ENCODE data around the gene SLC38A4. TPM values are rescaled to one million over a fixed set of nuclear protein-coding genes. Genes with fewer than 3 reads are reported as not detected.

Gene SLC38A4
- total RNA-seq, 3 donors from 2014 or later: 0.15 to 0.33 TPM; not detected in 1

DNA sequence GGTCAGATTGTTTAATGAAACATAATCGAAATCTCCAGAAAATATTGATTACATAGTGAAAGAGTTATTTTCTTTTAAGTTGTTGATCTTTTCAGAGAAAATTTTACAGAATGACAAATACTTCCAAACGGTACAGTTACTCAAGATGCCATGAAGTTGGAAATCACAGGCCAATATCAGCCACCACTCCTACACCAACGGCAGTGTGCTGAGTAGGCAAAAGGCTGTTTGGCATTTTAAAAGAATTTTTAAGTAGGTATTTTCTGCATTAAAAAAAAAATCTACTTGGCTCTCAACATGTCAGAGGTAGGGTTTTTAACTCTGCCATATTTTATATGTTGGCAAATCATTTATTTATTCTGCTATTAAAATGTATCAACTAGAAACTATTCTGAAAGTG lies 21.7 kb downstream of the SLC38A4 start:
- Histone ChIP-seq H3K27ac (no peak overlapping the region), H3K36me3 (no peaks in the 10 kb centered on the region), H3K4me3 (no peak overlapping the region), H3K4me1 (no peaks in the 10 kb centered on the region), H3K27me3 (no peaks in the 10 kb centered on the region), H3K9me3 (no peaks in the 10 kb centered on the region)
- intact Hi-C loops (cut with DNase I; ENCODE audit: low total_unique reads): no loop called here
- TF ChIP-seq, protein P1, sequence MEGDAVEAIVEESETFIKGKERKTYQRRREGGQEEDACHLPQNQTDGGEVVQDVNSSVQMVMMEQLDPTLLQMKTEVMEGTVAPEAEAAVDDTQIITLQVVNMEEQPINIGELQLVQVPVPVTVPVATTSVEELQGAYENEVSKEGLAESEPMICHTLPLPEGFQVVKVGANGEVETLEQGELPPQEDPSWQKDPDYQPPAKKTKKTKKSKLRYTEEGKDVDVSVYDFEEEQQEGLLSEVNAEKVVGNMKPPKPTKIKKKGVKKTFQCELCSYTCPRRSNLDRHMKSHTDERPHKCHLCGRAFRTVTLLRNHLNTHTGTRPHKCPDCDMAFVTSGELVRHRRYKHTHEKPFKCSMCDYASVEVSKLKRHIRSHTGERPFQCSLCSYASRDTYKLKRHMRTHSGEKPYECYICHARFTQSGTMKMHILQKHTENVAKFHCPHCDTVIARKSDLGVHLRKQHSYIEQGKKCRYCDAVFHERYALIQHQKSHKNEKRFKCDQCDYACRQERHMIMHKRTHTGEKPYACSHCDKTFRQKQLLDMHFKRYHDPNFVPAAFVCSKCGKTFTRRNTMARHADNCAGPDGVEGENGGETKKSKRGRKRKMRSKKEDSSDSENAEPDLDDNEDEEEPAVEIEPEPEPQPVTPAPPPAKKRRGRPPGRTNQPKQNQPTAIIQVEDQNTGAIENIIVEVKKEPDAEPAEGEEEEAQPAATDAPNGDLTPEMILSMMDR (IDR thresholded peaks at IDR 0.05): no peak
- TF ChIP-seq POLR2AphosphoS5 (IDR thresholded peaks at IDR 0.05): no peak
- DNase-seq (ENCODE audit: low spot score in 2 of 2): no peak

DNA sequence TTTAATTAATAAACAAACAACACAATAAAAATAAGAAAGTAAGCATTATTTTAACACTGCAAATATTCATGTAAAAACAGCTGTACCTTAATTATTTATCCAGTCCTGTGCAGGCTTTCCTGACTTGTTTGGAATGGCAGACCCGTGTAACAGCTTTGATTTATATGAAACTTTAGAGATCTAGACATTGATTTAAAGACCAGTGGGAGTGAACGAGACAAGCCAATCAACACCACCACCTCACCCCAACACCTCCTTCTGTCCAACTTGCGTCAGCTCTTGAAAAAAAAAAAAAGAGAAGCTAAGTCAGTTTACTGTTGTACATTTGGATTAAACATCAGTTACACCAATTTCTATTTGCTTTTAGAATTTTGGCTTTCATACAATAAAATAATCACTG lies 22.3 kb downstream of the SLC38A4 start:
- TF ChIP-seq POLR2A (IDR thresholded peaks at IDR 0.05) (no peak), POLR2AphosphoS5 (IDR thresholded peaks at IDR 0.05) (no peak)
- TF ChIP-seq, protein P1 (IDR thresholded peaks at IDR 0.05): no peak
- H3K4me1 ChIP-seq: no peaks in the 10 kb centered on the region
- no peak overlapping the region for H3K4me3 ChIP-seq
- no peak for DNase-seq (ENCODE audit: low spot score in 2 of 2)
- no peak overlapping the region for H3K27ac ChIP-seq
- intact Hi-C loops (cut with DNase I; ENCODE audit: low total_unique reads): no loop called here
- no peaks in the 10 kb centered on the region for H3K9me3 ChIP-seq
- no peaks in the 10 kb centered on the region for H3K27me3 ChIP-seq
- H3K36me3 ChIP-seq: no peaks in the 10 kb centered on the region

DNA sequence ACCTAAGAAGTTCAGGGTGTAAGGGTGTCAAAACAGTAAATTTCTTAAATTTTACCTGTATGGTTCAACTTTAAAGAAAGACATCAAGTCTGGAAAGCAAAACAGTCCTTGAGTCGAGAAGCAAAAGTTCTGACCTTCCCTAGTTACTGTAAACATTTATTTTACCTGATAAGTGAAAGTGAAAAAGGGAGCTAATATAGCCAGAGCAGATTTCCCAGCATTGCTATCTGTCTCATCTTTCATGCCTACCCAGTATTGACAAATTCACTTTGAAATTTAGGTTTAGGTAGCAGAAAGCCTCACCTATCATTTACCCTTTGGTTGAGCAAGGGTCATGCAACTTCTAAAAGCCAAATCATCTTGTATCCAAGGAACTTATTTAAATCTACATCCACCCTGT lies 24.5 kb downstream of the SLC38A4 start:
- no peak overlapping the region for H3K4me3 ChIP-seq
- no peak for DNase-seq (ENCODE audit: low spot score in 2 of 2)
- H3K4me1 ChIP-seq: no peaks in the 10 kb centered on the region
- intact Hi-C loops (cut with DNase I; ENCODE audit: low total_unique reads): no loop called here
- no peaks in the 10 kb centered on the region for H3K27me3 ChIP-seq
- no peaks in the 10 kb centered on the region for H3K9me3 ChIP-seq
- H3K36me3 ChIP-seq: no peaks in the 10 kb centered on the region
- H3K27ac ChIP-seq: no peak overlapping the region
- TF ChIP-seq POLR2A (IDR thresholded peaks at IDR 0.05) (no peak), POLR2AphosphoS5 (IDR thresholded peaks at IDR 0.05) (no peak)
- TF ChIP-seq, protein P1 (IDR thresholded peaks at IDR 0.05): no peak

DNA sequence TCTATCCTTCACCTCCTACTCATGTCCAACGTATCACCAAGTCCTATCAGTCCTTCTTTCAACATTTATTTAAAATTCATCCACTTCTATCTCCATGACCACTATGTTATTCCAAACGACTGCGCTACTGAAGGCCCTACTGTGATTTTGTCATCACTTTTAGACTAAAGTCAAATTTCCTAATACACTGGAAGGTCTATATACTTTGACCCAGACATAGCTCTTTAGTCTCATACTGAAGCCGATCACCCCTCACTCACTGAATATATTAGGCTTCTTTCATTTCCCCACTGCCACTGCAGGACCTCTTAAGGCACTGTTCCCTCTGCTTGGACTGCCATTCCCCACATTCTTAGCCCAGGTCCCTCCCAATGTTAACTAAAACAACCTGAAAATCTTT lies 25.6 kb downstream of the SLC38A4 start:
- H3K4me3 ChIP-seq: no peak overlapping the region
- H3K36me3 ChIP-seq: no peaks in the 10 kb centered on the region
- intact Hi-C loops (cut with DNase I; ENCODE audit: low total_unique reads): no loop called here
- TF ChIP-seq POLR2AphosphoS5 (IDR thresholded peaks at IDR 0.05) (no peak), POLR2A (IDR thresholded peaks at IDR 0.05) (no peak)
- TF ChIP-seq, protein P1 (IDR thresholded peaks at IDR 0.05): no peak
- H3K9me3 ChIP-seq: no peaks in the 10 kb centered on the region
- no peak overlapping the region for H3K27ac ChIP-seq
- H3K4me1 ChIP-seq: no peaks in the 10 kb centered on the region
- no peak for DNase-seq (ENCODE audit: low spot score in 2 of 2)
- no peaks in the 10 kb centered on the region for H3K27me3 ChIP-seq

DNA sequence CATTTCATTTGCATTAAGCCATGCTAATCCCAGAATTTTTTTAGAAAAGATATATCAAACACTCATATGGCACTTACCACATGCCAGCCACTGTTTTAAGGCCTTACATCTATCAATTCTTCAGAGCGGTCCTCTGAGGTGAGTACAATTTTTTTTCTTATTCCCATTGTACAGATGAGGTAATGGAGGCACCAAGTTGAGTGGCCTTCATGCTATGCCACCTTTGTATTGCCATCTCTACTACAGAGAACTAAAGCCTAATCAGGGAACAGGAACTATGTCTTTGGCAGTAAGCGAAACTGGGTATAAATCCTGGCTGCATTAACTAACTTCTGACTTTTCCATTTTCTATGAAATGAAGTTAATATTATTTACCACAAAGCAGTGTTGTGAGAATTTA lies 27.1 kb downstream of the SLC38A4 start:
- DNase-seq (ENCODE audit: low spot score in 2 of 2): no peak
- H3K27ac ChIP-seq: no peak overlapping the region
- no peaks in the 10 kb centered on the region for H3K4me1 ChIP-seq
- intact Hi-C loops (cut with DNase I; ENCODE audit: low total_unique reads): no loop called here
- TF ChIP-seq, protein P1 (IDR thresholded peaks at IDR 0.05): no peak
- TF ChIP-seq POLR2AphosphoS5 (IDR thresholded peaks at IDR 0.05): no peak
- no peak for TF ChIP-seq POLR2A (IDR thresholded peaks at IDR 0.05)
- no peaks in the 10 kb centered on the region for H3K36me3 ChIP-seq
- H3K9me3 ChIP-seq: no peaks in the 10 kb centered on the region
- H3K27me3 ChIP-seq: no peaks in the 10 kb centered on the region
- H3K4me3 ChIP-seq: no peak overlapping the region

Measured in breast epithelium (tissue), 4 donors.